Effector CD4-positive, alpha-beta T cell (primary cell): ENCODE data around the gene EIF2D.
A peak's percentile ranks its signal among the peaks of the same experiment; 100 is the strongest.
"Not testable (repeated sequence)": the region's sequence is repeated elsewhere in the genome, so short reads cannot be mapped to it uniquely, and the experiment has no call there.

Source experiments
- DNase-seq: peaks from one replicate; pipeline ENCODE4 v3.0.0-alpha.2; 2020

The EIF2D gene

DNA sequence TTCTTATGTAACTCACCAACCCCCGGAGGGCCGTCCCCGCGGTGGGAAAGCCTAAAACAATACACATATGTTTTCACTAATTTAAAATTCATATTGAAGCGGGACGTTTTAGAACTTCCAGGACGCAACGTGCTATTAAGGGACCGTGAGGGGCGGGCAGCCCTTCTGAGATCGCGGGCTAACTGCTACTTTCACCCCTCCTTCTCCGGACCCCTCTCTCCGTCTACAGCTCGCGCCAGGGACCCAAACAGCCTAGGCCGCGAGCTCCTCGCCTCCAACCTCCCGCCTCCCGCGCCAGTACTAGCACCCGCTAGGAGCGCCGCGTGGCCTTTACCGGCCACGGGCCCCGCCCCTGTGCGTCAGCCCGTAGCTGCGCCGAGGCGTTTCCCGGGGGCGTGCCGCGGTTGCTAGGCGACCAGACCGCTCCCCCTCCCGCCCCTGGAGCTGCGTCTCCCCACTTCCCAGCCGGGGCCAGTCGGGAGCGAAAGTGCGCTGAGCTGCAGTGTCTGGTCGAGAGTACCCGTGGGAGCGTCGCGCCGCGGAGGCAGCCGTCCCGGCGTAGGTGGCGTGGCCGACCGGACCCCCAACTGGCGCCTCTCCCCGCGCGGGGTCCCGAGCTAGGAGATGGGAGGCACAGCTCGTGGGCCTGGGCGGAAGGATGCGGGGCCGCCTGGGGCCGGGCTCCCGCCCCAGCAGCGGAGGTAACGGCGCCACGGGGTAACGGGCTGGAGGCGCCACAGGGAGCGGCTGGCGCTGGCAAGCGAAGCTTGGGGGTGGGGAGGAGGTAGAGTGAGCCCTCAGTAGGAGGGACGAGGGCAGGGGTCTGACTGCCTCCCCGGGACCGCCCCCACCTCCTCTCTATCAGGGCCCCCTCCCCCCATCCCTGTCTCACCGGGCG, 23.1 kb upstream of the EIF2D start, which contains the start of gene DYRK3:
TSS of gene DYRK3 (plus strand) at position 457 of the 898 bp plus-strand sequence. CDS start at position 625, 168 bp downstream.
- peak; percentile 86 for DNase-seq

DNA sequence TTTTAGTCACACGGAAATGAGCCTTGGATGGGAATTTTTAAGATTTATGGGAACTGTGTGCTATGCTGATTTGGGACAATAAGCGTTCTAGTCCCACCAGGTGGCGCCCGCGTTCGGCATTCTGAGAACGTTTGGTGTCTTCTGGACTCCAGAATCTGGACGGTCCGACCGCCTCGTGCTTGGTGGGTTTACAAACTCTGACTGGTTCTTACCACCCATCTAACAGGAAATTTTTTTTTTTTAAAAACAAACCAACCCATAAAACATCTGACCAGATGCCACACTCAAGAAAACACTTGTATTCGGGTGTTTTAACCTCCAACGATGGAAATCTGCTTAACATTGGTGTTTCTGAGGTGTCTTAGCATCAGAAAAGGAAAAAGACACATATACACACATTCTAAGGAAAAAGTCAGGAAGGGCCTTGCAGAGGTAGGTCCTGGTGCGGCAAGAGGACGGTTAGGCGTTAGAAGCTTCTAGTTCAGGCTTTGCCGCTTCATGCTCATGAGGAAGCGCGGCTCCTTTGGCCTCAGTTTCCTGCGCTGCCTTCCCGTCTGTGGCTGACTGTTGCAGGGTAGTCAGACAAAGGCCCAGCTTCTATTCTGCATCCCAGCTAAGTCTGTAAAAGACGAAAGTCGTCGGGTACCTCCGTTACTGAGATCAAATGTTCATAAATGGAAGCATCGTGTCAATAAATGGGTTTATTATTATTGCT, 22.3 kb upstream of the EIF2D start:
- DNase-seq = peak; percentile 74

DNA sequence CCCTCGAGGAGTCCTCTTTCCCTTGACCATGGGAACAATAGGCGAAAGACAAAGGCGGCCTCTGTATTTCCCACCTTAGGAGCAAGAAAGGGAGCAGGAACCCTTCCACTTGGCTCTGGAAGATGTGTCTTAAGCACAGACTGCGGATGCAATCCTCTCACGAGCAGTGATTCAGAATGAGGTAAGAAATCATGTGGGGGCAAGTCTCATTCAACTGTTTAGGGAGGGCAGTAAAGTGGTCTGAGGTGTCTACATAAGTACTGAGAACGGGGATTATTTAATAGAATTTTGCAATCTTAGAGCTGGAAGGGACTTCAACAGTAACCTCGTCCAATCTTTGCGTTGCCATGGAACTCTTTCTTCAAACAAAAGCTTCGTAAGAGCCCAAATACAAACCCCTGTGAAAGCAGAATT, 21.4 kb upstream of the EIF2D start:
- DNase-seq = no peak

DNA sequence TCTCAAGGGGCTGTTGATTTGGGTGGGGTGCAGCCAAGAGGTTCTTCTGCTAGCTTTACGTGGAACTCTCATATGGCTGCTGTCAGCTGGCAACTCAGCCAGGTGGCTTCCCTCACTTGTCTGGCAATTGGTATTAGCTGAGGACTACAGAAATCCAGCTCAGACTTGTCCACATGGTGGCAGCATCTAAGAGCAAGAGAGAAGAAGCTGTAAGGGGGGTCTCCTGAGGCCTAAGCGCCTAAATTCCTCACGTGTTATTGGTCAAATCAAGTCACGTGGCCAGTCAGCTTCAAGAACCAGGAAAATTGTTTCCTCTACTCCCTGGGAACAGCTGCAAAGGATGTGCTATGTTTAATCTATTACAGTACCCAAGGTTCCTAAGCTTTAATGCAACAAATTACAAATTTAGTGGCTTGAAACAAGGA, 18.8 kb upstream of the EIF2D start:
- no peak for DNase-seq

DNA sequence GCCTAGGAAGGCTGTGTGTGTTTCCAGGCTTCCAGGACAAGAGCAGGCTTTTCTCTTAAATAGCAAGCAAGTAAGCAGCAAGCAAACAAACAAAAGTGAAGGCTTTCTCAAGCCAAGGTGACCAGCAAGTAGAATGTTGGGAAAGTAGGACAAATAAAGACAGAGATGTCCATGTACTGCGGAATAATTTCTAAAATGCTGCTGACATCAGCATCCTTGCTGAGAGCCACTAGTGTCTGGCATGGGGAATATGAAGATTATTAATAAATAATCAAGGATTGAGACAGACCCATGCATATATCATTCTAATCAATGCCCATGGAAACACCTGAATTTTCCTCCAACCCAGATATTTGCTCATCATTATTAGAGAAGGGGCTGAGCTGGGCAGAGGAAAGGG, 16.7 kb upstream of the EIF2D start:
- no peak for DNase-seq

DNA sequence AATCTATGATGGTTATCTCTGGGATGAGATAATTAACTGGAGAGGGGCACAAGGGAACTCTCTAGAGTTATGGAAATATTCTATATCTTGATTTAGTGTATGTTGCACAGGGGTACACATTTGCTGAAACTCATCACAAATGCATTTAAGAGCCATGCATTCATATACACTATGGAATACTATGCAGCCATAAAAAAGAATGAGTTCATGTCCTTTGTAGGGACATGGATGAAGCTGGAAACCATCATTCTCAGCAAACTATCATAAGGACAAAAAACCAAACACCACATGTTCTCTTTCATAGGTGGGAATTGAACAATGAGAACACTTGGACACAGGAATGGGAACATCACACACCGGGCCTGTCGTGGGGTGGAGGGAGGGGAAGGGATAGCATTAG, 14.1 kb upstream of the EIF2D start:
- not testable (repeated sequence) for DNase-seq

DNA sequence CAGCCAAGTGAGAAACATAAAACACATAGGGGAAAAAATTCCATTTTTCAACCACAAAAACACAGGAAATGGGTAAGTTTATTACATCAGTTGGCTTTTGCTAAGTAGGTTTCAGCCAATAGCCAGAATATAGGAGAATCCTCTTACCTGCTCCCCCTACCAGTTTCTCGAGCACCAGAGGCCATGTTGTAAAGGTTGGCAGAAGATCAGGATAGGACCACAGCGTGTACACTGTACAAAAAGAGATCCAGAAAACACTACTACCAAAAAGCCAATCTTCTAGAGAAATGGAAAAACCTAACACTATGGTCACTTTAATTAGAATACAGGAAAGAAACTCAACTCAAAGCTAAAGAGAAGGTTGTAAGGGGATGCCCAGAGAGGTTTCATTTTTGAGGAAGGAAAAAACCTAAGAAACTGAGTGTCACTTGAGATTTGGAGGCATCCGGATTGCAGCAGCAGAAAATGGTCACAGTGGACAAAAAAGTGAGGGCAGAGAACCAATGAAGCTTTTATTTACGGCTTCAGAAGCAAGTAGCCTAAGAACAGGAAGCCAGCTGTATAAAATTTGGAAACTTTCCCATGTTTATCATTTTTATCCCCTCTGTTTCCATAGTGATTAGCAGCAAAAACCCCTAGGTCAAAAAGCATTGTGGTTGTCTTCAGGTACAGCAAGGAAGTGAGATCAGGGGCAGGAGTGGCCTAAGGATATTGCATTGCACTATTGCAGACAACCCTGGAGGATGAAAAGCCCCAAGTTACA, 2.9 kb downstream of the EIF2D start:
- no peak for DNase-seq

DNA sequence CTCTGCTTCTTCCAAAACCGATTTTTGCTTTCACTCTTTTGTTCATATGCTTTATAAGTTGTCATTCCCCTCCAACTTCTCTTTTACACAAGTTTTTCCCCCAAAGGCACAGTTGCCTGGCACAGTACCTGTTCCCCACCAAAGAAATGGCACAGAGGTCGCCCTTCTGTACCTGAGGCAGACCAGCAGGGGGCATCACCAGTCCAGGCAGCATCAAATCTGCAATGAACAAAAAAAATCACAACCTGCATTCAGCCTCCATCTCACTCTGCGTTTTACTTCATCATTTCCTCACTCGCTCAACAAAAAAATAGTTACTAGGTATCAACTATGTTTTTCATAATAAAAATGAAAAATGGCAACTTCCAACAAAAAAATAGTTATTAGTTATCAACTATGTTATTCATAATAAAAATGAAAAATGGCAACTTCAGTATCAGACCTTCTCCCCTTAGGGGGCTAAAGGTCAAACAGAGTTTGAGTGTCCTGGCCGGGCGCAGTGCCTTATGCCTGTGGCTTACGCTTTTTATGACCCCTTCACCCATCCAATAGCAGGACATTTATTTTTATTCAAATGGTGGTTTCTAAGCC, 4.1 kb downstream of the EIF2D start:
- DNase-seq = peak; percentile 53

DNA sequence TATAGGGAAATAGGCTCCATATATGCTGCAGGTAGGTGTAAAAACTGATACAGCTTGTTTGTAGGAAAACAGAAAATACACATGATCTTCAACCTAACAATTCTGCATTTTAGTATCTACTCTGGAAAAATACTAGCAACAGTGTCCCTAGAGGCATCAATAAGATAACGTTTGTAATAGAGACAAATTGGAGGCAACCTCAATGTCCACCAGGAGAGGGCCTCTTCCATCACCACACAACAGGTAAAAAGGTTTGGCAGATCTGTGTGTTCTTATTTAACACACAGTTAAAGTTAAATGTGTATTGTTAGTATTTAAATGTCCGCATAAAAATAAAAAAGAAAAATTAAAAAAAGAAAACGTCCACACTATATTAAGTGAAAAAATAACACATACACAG, 5.4 kb downstream of the EIF2D start:
- DNase-seq = no peak

DNA sequence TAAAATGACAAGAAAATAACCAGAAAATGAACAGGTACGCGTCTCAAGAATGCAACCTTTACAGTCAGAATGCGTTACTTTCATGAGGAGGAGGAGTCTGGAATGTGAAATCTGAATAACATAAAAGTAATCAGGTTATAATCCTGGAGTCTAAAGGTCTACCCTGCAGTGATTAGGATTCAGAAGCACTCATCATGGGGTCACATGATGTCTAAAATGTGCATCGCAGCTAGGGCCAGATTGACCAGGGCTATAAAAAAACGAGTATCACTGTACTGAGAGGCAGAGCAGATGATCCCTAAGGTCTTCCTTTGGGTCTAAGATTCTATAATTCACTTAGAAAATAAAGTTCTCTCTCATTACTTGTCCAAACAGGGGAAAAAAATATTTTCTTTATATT, 7.4 kb downstream of the EIF2D start:
- DNase-seq = no peak

DNA sequence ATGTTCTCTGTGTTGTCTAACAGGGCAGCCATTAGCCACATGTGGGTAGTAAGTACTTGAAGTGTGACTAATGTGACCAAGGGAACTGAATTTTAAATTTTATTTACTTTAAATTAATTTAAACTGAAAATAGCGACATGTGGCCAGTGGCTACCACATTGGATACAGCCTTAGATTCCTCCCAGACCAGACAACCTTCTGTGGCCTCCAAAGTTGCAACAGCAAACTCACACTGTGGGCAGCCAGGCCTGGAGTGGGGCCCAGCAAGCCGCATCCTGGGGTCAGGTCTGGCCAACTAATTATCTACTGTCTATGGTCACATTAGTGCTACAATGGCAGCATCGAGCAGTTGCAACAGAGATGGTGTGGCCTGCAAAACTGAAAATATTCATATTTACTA, 11.7 kb downstream of the EIF2D start:
- DNase-seq = no peak

DNA sequence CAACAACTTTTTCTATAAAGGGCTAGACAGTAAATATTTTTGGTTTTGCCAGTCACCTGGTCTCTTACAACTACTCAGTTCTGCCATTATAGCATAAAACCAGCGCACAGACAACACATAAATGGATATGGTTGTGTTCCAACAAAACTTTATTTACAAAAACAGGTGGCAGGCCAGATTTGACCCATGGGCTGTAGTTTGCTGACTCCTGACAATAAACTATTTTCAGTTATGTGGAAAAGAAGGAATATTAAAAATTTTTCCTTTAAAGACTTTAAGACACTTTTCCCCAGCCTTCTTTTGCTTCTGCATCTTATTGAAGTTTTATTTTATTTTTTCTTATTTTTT, 16.0 kb downstream of the EIF2D start:
- DNase-seq = no peak

DNA sequence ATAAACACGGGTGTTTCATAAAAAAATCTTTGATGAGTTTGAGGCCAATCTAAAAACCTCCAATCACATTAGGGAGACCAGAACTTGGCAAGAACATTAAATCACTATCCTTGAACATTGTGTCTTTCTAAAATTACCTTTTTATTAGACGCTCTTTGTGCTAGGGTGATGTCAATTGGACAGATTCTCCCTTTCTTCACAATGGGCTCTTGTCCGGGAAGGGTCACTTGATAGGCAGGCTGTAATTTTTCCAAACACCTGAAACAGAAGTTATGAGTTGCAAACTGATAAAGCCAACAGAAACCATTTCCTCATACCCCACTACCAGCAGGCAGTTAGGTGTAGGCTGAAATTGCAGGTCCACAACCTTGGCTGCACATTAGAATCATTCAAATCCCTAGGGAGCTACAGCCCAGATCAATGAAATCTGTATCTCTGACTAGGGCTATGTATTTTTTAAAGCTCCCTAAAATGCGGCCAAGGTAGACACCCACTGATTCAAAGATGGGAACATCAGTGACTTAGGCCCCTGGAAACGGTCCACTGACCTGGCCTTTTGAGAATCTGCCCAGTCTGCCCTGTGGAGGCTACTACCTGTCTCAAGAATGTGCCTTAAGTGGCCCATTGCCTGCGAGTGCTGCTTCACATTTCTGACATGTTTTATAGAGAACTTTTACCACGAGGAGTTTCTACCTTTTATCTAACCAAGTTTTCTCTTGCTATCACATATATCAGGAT, 16.5 kb downstream of the EIF2D start:
- no peak for DNase-seq

DNA sequence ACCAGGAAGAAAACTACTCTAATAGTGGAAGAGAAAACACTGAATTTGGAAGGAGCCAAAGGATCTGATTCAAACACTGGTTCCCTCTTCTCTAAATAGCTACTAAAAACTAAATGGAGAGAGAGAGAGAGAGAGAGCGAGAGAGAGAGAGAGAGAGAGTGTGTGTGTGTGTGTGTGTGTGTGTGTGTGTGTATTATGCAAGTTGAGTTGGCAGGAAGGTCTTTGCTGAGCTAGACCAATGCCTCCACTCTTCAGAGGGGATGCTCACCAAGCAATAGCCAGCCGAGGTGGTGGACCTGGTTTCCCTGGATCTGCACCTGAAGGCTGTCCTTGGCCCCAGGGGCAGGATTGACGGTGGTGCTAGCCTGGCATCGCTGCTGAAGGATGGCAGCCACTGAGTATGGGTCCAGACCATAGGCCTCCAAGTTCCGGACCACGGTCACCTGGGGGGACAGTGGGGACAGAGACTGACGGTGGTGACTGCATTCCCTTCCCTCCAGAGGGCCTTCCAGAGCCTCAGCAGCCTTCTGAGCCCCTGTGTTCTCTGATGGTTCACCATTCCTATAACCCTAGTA, 18.8 kb downstream of the EIF2D start:
- DNase-seq = no peak

DNA sequence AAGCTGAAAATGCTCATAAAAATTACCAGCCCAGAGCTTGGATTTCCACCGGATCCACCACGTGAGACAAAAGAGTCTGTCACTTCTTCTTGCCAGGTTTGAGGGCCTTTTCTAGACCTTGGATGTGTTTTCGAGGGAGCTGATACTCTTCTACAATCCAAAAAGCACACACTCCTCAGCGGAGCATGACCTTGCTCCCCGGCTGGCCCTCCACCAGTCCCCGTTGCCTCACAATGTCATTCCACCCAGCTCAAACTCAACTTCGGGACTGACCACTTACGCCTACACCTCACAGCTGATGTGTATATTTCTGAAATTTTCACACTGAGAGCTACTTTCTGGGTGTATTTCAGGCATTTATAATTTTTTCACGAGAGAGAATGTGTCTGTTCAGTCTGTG, 20.6 kb downstream of the EIF2D start:
- DNase-seq = no peak

DNA sequence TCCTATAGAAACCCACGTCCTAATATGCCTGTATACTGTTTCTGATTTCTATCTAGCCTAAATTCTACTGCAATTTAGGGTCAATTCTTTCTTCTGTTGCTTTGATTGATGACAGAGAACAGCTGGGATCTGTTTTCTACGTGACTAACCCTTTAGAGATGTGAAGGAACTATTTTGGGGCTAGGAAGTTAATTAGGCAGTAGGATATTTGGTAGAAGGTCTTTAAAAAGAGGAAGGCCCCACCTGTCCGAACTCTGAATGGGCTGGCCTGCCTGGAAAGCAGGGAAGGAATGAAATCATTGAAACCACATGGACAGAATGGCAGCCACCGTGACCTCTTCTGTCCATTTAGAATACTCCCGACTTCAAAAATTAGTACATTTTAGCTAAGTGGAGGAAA, 21.0 kb downstream of the EIF2D start:
- no peak for DNase-seq

DNA sequence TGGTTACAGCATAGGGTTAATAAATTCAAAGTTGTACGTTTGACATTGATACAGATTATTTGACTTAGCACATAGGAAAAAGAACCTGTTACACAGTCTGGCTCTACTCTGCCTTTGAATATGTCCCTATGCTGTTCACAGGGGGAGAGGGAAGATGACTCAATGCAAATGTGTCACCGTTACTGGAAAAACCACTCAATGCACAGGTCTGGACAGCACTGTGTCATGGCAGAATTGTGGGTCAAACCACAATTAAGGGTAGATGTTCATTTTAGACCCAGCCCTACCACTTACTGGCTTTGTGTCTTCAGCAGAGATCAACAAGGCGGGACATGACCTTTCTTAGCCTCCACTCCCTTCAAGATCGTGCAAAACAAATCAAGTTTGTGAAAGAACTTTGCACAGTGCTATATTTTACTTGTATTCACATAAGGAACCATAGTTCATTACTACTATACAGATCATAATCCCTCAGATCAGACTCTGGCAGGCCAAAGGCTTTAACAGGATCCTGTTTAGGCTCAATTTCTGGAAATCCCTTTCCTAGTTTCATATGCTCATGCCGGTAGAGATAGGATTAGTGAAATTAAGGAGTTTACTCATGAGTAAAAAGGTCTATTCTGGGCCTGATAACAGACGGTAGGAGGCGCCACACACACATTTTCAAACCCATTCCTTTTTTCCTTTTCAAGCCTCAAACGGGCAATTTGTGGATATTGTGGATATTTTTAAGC, 22.1 kb downstream of the EIF2D start:
- DNase-seq = peak; percentile 33

DNA sequence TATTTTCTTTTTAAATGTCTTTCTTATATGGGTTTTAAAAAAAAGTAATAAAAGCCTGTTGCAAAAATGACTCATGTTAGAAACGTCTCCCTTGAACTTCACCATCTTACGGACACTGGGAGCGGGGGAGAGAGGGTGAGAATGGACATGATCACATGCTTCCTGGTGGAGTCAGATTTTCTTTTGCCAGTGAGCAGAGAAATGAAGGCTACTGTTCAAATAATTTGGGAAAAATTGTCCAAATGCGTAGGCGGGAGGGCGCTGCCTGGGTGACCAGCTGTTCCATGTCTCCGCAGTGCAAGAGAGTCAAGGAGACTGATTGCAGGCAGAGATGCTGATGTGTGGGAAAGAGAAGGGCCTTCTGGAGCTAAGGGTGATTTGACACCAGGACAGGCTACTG, 23.1 kb downstream of the EIF2D start:
- no peak for DNase-seq

DNA sequence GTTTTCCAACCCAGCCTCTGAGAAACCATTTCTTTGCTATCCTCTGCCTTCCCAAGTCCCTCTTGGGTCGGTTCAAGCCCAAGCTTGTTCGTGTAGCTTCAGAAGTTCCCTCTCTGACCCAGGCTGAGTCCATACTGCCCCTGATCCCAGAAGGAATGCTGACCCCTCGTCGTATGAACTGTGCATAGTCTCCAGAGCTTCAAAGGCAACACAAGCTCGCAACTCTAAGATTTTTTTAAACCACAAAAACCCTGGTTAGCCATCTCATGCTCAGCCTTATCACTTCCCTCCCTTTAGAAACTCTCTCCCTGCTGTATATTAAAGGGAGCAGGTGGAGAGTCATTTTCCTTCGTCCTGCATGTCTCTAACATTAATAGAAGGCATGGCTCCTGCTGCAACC, 23.8 kb downstream of the EIF2D start:
- no peak for DNase-seq

DNA sequence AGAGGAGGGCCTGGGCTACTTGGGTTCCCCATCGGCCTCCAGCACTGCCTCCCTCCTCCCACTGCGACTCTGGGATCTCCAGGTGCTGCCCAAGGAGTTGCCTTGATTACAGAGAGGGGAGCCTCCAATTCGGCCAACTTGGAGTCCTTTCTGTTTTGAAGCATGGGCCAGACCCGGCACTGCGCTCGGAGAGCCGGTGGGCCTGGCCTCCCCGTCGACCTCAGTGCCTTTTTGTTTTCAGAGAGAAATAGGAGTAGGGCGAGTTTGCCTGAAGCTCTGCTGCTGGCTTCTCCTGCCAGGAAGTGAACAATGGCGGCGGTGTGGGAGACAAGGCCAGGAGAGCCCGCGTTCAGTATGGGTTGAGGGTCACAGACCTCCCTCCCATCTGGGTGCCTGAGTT, 24.4 kb downstream of the EIF2D start:
- DNase-seq = no peak
